A673 (cell line): ENCODE data around the gene NOP14.

ENCODE experiments used
- EZH2 ChIP-seq: fragments of 200-600 bp; sonication (generic); IDR thresholded peaks from 2 replicates; pipeline ENCODE4 v1.6.1; 2017; ENCODE audit warnings: borderline replicate concordance, low read depth, mild to moderate bottlenecking, mixed read lengths, antibody characterized with exemption, low read length; ENCODE audit not compliant: poor library complexity, severe bottlenecking
- TF ChIP-seq, protein P1 (sequence below): fragments of 300-800, 200-600 bp; sonication (generic); conservative IDR thresholded peaks from 2 replicates; pipeline ENCODE4 v1.5.1; 2017; ENCODE audit warnings: low read depth, mild to moderate bottlenecking, antibody characterized with exemption, low read length, moderate library complexity, mixed read lengths

DNA sequence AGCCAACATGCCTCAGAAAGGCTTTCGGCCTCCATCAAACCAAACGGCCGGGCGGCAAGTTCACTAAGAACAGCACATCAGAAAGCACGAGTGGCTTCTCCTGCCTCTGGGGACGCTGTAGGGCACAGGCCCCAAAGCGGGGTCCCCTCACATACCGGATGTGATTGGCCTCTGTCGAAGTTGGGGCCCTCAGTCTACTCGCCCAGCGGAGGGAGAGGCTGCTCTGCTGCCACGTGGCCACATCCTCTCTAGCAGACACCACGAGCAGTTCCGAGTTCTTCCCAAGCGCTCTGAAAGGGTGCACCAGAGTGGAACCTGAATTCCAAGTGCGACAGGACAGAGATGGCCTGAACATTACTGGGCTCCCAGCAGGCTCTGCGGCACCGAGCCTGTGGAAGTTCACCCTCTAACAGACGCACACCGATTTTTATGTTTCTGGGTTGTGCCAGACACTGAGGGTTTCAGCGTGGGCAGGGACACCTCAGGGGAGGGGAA lies 21.1 kb downstream of the NOP14 start:
- TF ChIP-seq, protein P1, sequence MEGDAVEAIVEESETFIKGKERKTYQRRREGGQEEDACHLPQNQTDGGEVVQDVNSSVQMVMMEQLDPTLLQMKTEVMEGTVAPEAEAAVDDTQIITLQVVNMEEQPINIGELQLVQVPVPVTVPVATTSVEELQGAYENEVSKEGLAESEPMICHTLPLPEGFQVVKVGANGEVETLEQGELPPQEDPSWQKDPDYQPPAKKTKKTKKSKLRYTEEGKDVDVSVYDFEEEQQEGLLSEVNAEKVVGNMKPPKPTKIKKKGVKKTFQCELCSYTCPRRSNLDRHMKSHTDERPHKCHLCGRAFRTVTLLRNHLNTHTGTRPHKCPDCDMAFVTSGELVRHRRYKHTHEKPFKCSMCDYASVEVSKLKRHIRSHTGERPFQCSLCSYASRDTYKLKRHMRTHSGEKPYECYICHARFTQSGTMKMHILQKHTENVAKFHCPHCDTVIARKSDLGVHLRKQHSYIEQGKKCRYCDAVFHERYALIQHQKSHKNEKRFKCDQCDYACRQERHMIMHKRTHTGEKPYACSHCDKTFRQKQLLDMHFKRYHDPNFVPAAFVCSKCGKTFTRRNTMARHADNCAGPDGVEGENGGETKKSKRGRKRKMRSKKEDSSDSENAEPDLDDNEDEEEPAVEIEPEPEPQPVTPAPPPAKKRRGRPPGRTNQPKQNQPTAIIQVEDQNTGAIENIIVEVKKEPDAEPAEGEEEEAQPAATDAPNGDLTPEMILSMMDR = no peak
- no peak for TF ChIP-seq EZH2
